HCT116 (cell line): Measurements from ENCODE around the gene XKRX. TPM values are rescaled to one million over a fixed set of nuclear protein-coding genes. Genes with fewer than 3 reads are reported as not detected.

Experiments used
- ATAC-seq: fragments of 200-7000 bp; cut with Tn5 transposase; 2 replicates; pipeline ENCODE4 v1.9.1; 2020; ENCODE audit warnings: mild to moderate bottlenecking, moderate library complexity
- BruUV-seq: library from RNA; stranded (reverse); fragments of 400-500 nt; replicated peaks from 2 replicates; lab custom pipeline; 2021; lab: Mats Ljungman, UMichigan
- CTCF ChIA-PET: fragments of 300-600 bp; sonication (Branson Sonifier 250); formaldehyde crosslinking; loops from one replicate; lab custom pipeline; 2021; ENCODE audit warnings: antibody characterized with exemption; lab: Charles Lee
- POLR2A ChIA-PET: fragments of 300-600, 350-600 bp; sonication (Branson Sonifier 250); formaldehyde crosslinking; loops from one replicate; lab custom pipeline; 2021; ENCODE audit warnings: antibody characterized with exemption; lab: Charles Lee
- RAD21 ChIA-PET, 2 experiments: fragments of 300-600 bp; sonication (Branson Sonifier 250); formaldehyde crosslinking; loops; one replicate each; lab custom pipeline; 2023; ENCODE audit warnings: low total read pairs in 2 of 2; ENCODE audit not compliant: uncharacterized antibody in 2 of 2, unreplicated experiment in 2 of 2, low non-redundant PET in 1 of 2; lab: Charles Lee
- DNase-seq: peaks from one replicate; pipeline ENCODE4 v3.0.0-alpha.2; 2010; ENCODE audit warnings: low read depth, low spot score
- H2AFZ ChIP-seq: fragments of 200-600 bp; shearing (Covaris generic), sonication (generic); 2 replicates; pipeline ENCODE4 v1.6.1; 2017; ENCODE audit warnings: low read depth, mixed run types, mixed read lengths, antibody characterized with exemption, low read length; ENCODE audit not compliant: poor library complexity, severe bottlenecking
- H3K27ac ChIP-seq: 2 replicates; pipeline ENCODE4 v1.5.1; 2012; ENCODE audit warnings: low read depth, low read length
- H3K27me3 ChIP-seq: fragments of 200-600 bp; sonication (generic); 2 replicates; pipeline ENCODE4 v1.6.1; 2016; ENCODE audit warnings: mixed run types, low read length, mixed read lengths; ENCODE audit not compliant: insufficient read depth
- H3K36me3 ChIP-seq, 2 experiments: fragments of 200-500 bp in 1 of 2; fragments of 200-600 bp in 1 of 2; sonication (Bioruptor generic) in 1 of 2; sonication (generic) in 1 of 2; 2 replicates each; pipeline versions ENCODE4 v1.5.1 to v1.6.1; 2014 to 2016; ENCODE audit warnings: low read length in 2 of 2, inconsistent platforms in 1 of 2, mixed read lengths in 1 of 2, mixed run types in 1 of 2; ENCODE audit not compliant: insufficient read depth in 2 of 2, control insufficient read depth in 1 of 2
- H3K4me1 ChIP-seq, 2 experiments: fragments of 200-600 bp in 1 of 2; sonication (generic) in 1 of 2; 2 replicates each; pipeline versions ENCODE4 v1.5.1 to v1.6.1; 2012 to 2017; ENCODE audit warnings: low read length in 2 of 2, inconsistent platforms in 1 of 2, mild to moderate bottlenecking in 1 of 2, mixed read lengths in 1 of 2, mixed run types in 1 of 2, moderate library complexity in 1 of 2; ENCODE audit not compliant: insufficient read depth in 2 of 2, control insufficient read depth in 1 of 2
- H3K4me2 ChIP-seq: fragments of 200-600 bp; sonication (generic); 2 replicates; pipeline ENCODE4 v1.6.1; 2017; ENCODE audit warnings: mixed run types, low read length, mixed read lengths
- H3K4me3 ChIP-seq, 2 experiments: fragments of 200-600 bp in 1 of 2; sonication (generic) in 1 of 2; replicated peaks in 1 of 2; 2 replicates each; pipeline ENCODE4 v1.5.1; 2011 to 2016; ENCODE audit warnings: low read length in 2 of 2, control low read depth in 1 of 2, low read depth in 1 of 2, mild to moderate bottlenecking in 1 of 2, mixed read lengths in 1 of 2, mixed run types in 1 of 2
- H3K79me2 ChIP-seq: fragments of 200-600 bp; sonication (generic); 2 replicates; pipeline ENCODE4 v1.6.1; 2017; ENCODE audit warnings: mild to moderate bottlenecking, mixed run types, low read length, moderate library complexity, mixed read lengths; ENCODE audit not compliant: insufficient read depth
- H3K9ac ChIP-seq: fragments of 200-600 bp; sonication (generic); 2 replicates; pipeline ENCODE4 v1.6.1; 2016; ENCODE audit warnings: low read length, mixed read lengths
- H3K9me2 ChIP-seq: fragments of 200-600 bp; sonication (generic), shearing (Covaris generic); 2 replicates; pipeline ENCODE4 v1.6.1; 2017; ENCODE audit warnings: mixed run types, mild to moderate bottlenecking, moderate library complexity; ENCODE audit not compliant: insufficient read depth
- H3K9me3 ChIP-seq, 2 experiments: fragments of 200-500 bp in 1 of 2; fragments of 200-600 bp in 1 of 2; sonication (Bioruptor generic) in 1 of 2; sonication (generic) in 1 of 2; 2 replicates each; pipeline ENCODE4 v1.6.1; 2014 to 2017; ENCODE audit warnings: low read length in 2 of 2, mixed read lengths in 2 of 2, inconsistent platforms in 1 of 2, low read depth in 1 of 2, mild to moderate bottlenecking in 1 of 2, mixed run types in 1 of 2, moderate library complexity in 1 of 2; ENCODE audit not compliant: control insufficient read depth in 1 of 2, insufficient read depth in 1 of 2
- H4K20me1 ChIP-seq: fragments of 200-600 bp; sonication (generic), shearing (Covaris generic); 2 replicates; pipeline ENCODE4 v1.6.1; 2017; ENCODE audit warnings: mixed run types, mild to moderate bottlenecking, moderate library complexity; ENCODE audit not compliant: insufficient read depth
- CBX3 ChIP-seq: IDR thresholded peaks from 2 replicates; pipeline ENCODE4 v1.6.1; 2012; ENCODE audit warnings: low read depth
- CEBPB ChIP-seq: IDR thresholded peaks from 2 replicates; pipeline ENCODE4 v1.6.1; 2012; ENCODE audit warnings: low read depth
- EGR1 ChIP-seq: IDR thresholded peaks from 2 replicates; pipeline ENCODE4 v1.6.1; 2012; ENCODE audit warnings: low read depth
- ELF1 ChIP-seq: IDR thresholded peaks from 2 replicates; pipeline ENCODE4 v1.6.1; 2012; ENCODE audit warnings: low read depth, borderline replicate concordance
- EZH2 ChIP-seq: fragments of 200-600 bp; sonication (generic); IDR thresholded peaks from 2 replicates; pipeline ENCODE4 v1.6.1; 2017; ENCODE audit warnings: antibody characterized with exemption, mixed run types
- EZH2phosphoT487 ChIP-seq: fragments of 200-600 bp; IDR thresholded peaks from 2 replicates; pipeline ENCODE4 v1.6.1; 2018; ENCODE audit warnings: antibody characterized with exemption, borderline replicate concordance
- FOSL1 ChIP-seq: IDR thresholded peaks from 2 replicates; pipeline ENCODE4 v1.6.1; 2012; ENCODE audit warnings: low read depth
- JUND ChIP-seq: IDR thresholded peaks from 2 replicates; pipeline ENCODE4 v1.6.1; 2012
- MAX ChIP-seq: IDR thresholded peaks from 2 replicates; pipeline ENCODE4 v1.6.1; 2012
- POLR2A ChIP-seq: IDR thresholded peaks from 2 replicates; pipeline ENCODE4 v1.7.0; 2011; ENCODE audit warnings: borderline replicate concordance; ENCODE audit not compliant: insufficient read depth, insufficient read length; ENCODE audit errors: extremely low read depth
- POLR2AphosphoS5 ChIP-seq: IDR thresholded peaks from 2 replicates; pipeline ENCODE4 v1.6.1; 2011; ENCODE audit warnings: mild to moderate bottlenecking, low read depth, low read length, moderate library complexity
- RAD21 ChIP-seq: IDR thresholded peaks from 2 replicates; pipeline ENCODE4 v1.6.1; 2012; ENCODE audit warnings: low read depth, mild to moderate bottlenecking
- REST ChIP-seq: IDR thresholded peaks from 2 replicates; pipeline ENCODE4 v1.6.1; 2012; ENCODE audit warnings: low read depth
- SIN3A ChIP-seq: IDR thresholded peaks from 2 replicates; pipeline ENCODE4 v1.6.1; 2012; ENCODE audit warnings: low read depth
- SP1 ChIP-seq: IDR thresholded peaks from 2 replicates; pipeline ENCODE4 v1.6.1; 2012; ENCODE audit warnings: low read depth
- SRF ChIP-seq: IDR thresholded peaks from 2 replicates; pipeline ENCODE4 v1.6.1; 2012; ENCODE audit warnings: low read depth
- TCF7L2 ChIP-seq: IDR thresholded peaks from 2 replicates; pipeline ENCODE4 v1.7.0; 2011; ENCODE audit warnings: borderline replicate concordance, inconsistent platforms; ENCODE audit not compliant: insufficient read depth, insufficient read length; ENCODE audit errors: extremely low read depth
- YY1 ChIP-seq: IDR thresholded peaks from 2 replicates; pipeline ENCODE4 v1.6.1; 2011; ENCODE audit warnings: low read length, low read depth, moderate library complexity, mild to moderate bottlenecking; ENCODE audit not compliant: insufficient replicate concordance; ENCODE audit errors: extremely low read depth
- ZFX ChIP-seq: fragments of 450-650 bp; IDR thresholded peaks from 2 replicates; pipeline ENCODE4 v1.6.1; 2017
- ZNF274 ChIP-seq: fragments of 200-500 bp; sonication (Bioruptor generic); IDR thresholded peaks from 2 replicates; pipeline ENCODE4 v1.6.1; 2014; ENCODE audit warnings: mild to moderate bottlenecking, low read depth, low read length, inconsistent platforms
- intact Hi-C: fragments of 100-400 bp; cut with micrococcal nuclease; formaldehyde crosslinking; loops from 2 replicates; pipeline ENCODE4 v1.10.0; 2022
- total RNA-seq: library from RNA; stranded (reverse); gene quantifications from one replicate; pipeline ENCODE4 v1.2.1, GENCODE V29; 2021; ENCODE audit not compliant: unreplicated experiment

XKRX gene
- total RNA-seq, 1 experiment from 2014 or later = 0.47 TPM

- Histone ChIP-seq H3K36me3 (no peaks in the 10 kb centered on the region), H3K9me3 (no peaks in the 10 kb centered on the region), H3K4me3 (no peak overlapping the region), H4K20me1 (no peaks in the 10 kb centered on the region), H3K9ac (no peak overlapping the region), H3K27ac (no peak overlapping the region), H3K27me3 (no peaks in the 10 kb centered on the region), H3K9me2 (no peaks in the 10 kb centered on the region), H2AFZ (no peak overlapping the region), H3K79me2 (no peaks in the 10 kb centered on the region), H3K4me2 (no peak overlapping the region), H3K4me1 (peaks cover 3 to 13% of the 10 kb centered on the region in 2 experiments; a peak in 1 of 4 replicates)
- POLR2A ChIA-PET = no interaction called here
- CTCF ChIA-PET = no interaction called here
- intact Hi-C loops = no loop called here
- 0 out of 2 replicates have a peak, but pooled peaks have one; percentile 53 for ATAC-seq
- DNase-seq = no peak
- no TSS peak for BruUV-seq
- RAD21 ChIA-PET = no interaction called here
- TF ChIP-seq CEBPB (no peak), POLR2A (no peak), YY1 (no peak), REST (no peak), ZNF274 (no peak), ELF1 (no peak), ZFX (no peak), CBX3 (no peak), SIN3A (no peak), POLR2AphosphoS5 (no peak), SP1 (no peak), SRF (no peak), RAD21 (no peak), EZH2phosphoT487 (no peak), MAX (no peak), TCF7L2 (no peak), EGR1 (no peak), JUND (no peak), EZH2 (no peak), FOSL1 (no peak)
Measured at GRCh38 chrX:100948557-100948956, 19.8 kb upstream of the XKRX start.
